IMR-90 (cell line): ENCODE measurements around the gene TOMM40L.

Experiments
- MAFK ChIP-seq: IDR thresholded peaks from 2 replicates; pipeline ENCODE4 v1.6.1; 2012; ENCODE audit warnings: low read depth, low read length, improper control_type of control experiment
- RAD21 ChIP-seq: IDR thresholded peaks from 2 replicates; pipeline ENCODE4 v1.6.1; 2012; ENCODE audit warnings: low read length, improper control_type of control experiment
- TF ChIP-seq, protein P1 (sequence below): conservative IDR thresholded peaks from 2 replicates; pipeline ENCODE4 v1.5.1; 2012; ENCODE audit warnings: mild to moderate bottlenecking, low read depth, low read length, improper control_type of control experiment

- TF ChIP-seq, protein P1, sequence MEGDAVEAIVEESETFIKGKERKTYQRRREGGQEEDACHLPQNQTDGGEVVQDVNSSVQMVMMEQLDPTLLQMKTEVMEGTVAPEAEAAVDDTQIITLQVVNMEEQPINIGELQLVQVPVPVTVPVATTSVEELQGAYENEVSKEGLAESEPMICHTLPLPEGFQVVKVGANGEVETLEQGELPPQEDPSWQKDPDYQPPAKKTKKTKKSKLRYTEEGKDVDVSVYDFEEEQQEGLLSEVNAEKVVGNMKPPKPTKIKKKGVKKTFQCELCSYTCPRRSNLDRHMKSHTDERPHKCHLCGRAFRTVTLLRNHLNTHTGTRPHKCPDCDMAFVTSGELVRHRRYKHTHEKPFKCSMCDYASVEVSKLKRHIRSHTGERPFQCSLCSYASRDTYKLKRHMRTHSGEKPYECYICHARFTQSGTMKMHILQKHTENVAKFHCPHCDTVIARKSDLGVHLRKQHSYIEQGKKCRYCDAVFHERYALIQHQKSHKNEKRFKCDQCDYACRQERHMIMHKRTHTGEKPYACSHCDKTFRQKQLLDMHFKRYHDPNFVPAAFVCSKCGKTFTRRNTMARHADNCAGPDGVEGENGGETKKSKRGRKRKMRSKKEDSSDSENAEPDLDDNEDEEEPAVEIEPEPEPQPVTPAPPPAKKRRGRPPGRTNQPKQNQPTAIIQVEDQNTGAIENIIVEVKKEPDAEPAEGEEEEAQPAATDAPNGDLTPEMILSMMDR = no peak
- TF ChIP-seq RAD21 (no peak), MAFK (no peak)
Measured at GRCh38 chr1:161176468-161177111, 49.3 kb upstream of the TOMM40L start.
